ENCODE results near the gene MPND.
"Not testable (repeated sequence)": the region's sequence is repeated elsewhere in the genome, so short reads cannot be mapped to it uniquely, and the experiment has no call there.

The MPND gene

GRCh38 chr19:4319067-4319718 lies 24.2 kb upstream of the MPND start:
- in situ Hi-C loops (cut with HindIII; ENCODE audit: low sequenced_read_pairs): no loop called here

- in situ Hi-C loops (cut with HindIII; ENCODE audit: low sequenced_read_pairs): no loop called here
Observed at GRCh38 chr19:4320419-4320818, 22.9 kb upstream of the MPND start.

GRCh38 chr19:4322942-4323665 lies 20.3 kb upstream of the MPND start:
- in situ Hi-C loops (cut with HindIII; ENCODE audit: low sequenced_read_pairs): no loop called here

- in situ Hi-C loops (cut with HindIII; ENCODE audit: low sequenced_read_pairs): no loop called here
Observed at GRCh38 chr19:4323692-4324091, 19.7 kb upstream of the MPND start.

GRCh38 chr19:4324228-4324627 lies 19.1 kb upstream of the MPND start:
- in situ Hi-C loops (cut with HindIII; ENCODE audit: low sequenced_read_pairs): no loop called here

- in situ Hi-C loops (cut with HindIII; ENCODE audit: low sequenced_read_pairs): no loop called here
Observed at GRCh38 chr19:4326215-4326836, 17.0 kb upstream of the MPND start.

GRCh38 chr19:4326837-4327251 lies 16.5 kb upstream of the MPND start:
- in situ Hi-C loops (cut with HindIII; ENCODE audit: low sequenced_read_pairs): no loop called here

GRCh38 chr19:4327252-4327876 lies 16.0 kb upstream of the MPND start:
- in situ Hi-C loops (cut with HindIII; ENCODE audit: low sequenced_read_pairs): no loop called here

GRCh38 chr19:4327877-4328242 lies 15.5 kb upstream of the MPND start:
- in situ Hi-C loops (cut with HindIII; ENCODE audit: low sequenced_read_pairs): no loop called here

- in situ Hi-C loops (cut with HindIII; ENCODE audit: low sequenced_read_pairs): no loop called here
Observed at GRCh38 chr19:4328243-4328990, 14.9 kb upstream of the MPND start.

GRCh38 chr19:4328991-4329681 lies 14.2 kb upstream of the MPND start:
- in situ Hi-C loops (cut with HindIII; ENCODE audit: low sequenced_read_pairs): not testable (repeated sequence)

GRCh38 chr19:4329858-4330257 lies 13.5 kb upstream of the MPND start:
- in situ Hi-C loops (cut with HindIII; ENCODE audit: low sequenced_read_pairs): no loop called here

GRCh38 chr19:4334929-4335570 lies 8.3 kb upstream of the MPND start:
- in situ Hi-C loops (cut with HindIII; ENCODE audit: low sequenced_read_pairs): no loop called here

- in situ Hi-C loops (cut with HindIII; ENCODE audit: low sequenced_read_pairs): no loop called here
Observed at GRCh38 chr19:4337906-4338440, 5.4 kb upstream of the MPND start.

- in situ Hi-C loops (cut with HindIII; ENCODE audit: low sequenced_read_pairs): no loop called here
Observed at GRCh38 chr19:4338441-4339355, 4.7 kb upstream of the MPND start, which contains the start of gene STAP2. Gene STAP2, minus strand, starts transcription at chr19:4338827. Its CDS starts 74 bp downstream, at chr19:4338753.

- in situ Hi-C loops (cut with HindIII; ENCODE audit: low sequenced_read_pairs): no loop called here
Observed at GRCh38 chr19:4342314-4342614, 1.1 kb upstream of the MPND start.

GRCh38 chr19:4342615-4343369 lies 570 bp upstream of the MPND start:
- in situ Hi-C loops (cut with HindIII; ENCODE audit: low sequenced_read_pairs): no loop called here

All from DLD1 (cell line).